ENCODE data around the gene STAT3. TPM values are rescaled to one million over a fixed set of nuclear protein-coding genes. Genes with fewer than 3 reads are reported as not detected.

STAT3 gene
- total and polyA plus RNA-seq, 2 of the 13 experiments (the other 11 are each of a cell fraction or from before 2014, with no cell fraction given), result 61.8 to 62.4 TPM

GRCh38 chr17:42428141-42428944 is 40.1 kb upstream of the STAT3 start (continued):
- no peak for TF ChIP-seq GMEB1 (CRISPR knock-in tag; IDR thresholded peaks at IDR 0.05; ENCODE audit: borderline replicate concordance)
- peak; percentile 70; the same call in 1 of the 2 replicates for TF ChIP-seq ZNF280D (CRISPR knock-in tag; IDR thresholded peaks at IDR 0.05)
- 0 out of 2 replicates have a peak, but pooled peaks have one; percentile 40 for TF ChIP-seq THAP11 (CRISPR knock-in tag; IDR thresholded peaks at IDR 0.05)
- no peak; the same call in 1 of the 2 replicates for TF ChIP-seq NCOR1 (IDR thresholded peaks at IDR 0.05; ENCODE audit: borderline replicate concordance, low read length)
- TF ChIP-seq TEAD3 (CRISPR knock-in tag; optimal IDR thresholded peaks at IDR 0.05; ENCODE audit: borderline replicate concordance), result peak; percentile 94
- 0 out of 2 replicates have a peak, but pooled peaks have one; percentile 9 for TF ChIP-seq KDM4B (CRISPR knock-in tag; IDR thresholded peaks at IDR 0.05)
- TF ChIP-seq ETV5 (CRISPR knock-in tag; IDR thresholded peaks at IDR 0.05; ENCODE audit: borderline replicate concordance), result peak; percentile 47; the same call in 1 of the 2 replicates
- TF ChIP-seq FOXA1 (IDR thresholded peaks at IDR 0.05), result 0 out of 2 replicates have a peak, but pooled peaks have one; percentile 37
- peak; percentile 75 for TF ChIP-seq FOXA1 (CRISPR knock-in tag; IDR thresholded peaks at IDR 0.05)
- no peak for TF ChIP-seq SRY (CRISPR knock-in tag; IDR thresholded peaks at IDR 0.05)
- no peak; the same call in 1 of the 2 replicates for TF ChIP-seq ZNF512B (CRISPR knock-in tag; IDR thresholded peaks at IDR 0.05; ENCODE audit: borderline replicate concordance)
- no peak; the same call in 1 of the 2 replicates for TF ChIP-seq LCORL (IDR thresholded peaks at IDR 0.05)
- peak; percentile 47; the same call in 1 of the 2 replicates for TF ChIP-seq LCORL (CRISPR knock-in tag; IDR thresholded peaks at IDR 0.05)
- TF ChIP-seq SRF (IDR thresholded peaks at IDR 0.05; ENCODE audit: low read depth, low read length), result peak; percentile 91
- no peak for TF ChIP-seq PITX1 (CRISPR knock-in tag; IDR thresholded peaks at IDR 0.05)
- peak; percentile 30 for TF ChIP-seq TBL1XR1 (IDR thresholded peaks at IDR 0.05; ENCODE audit: borderline replicate concordance, low read length, partially characterized antibody)
- TF ChIP-seq SP2 (CRISPR knock-in tag; IDR thresholded peaks at IDR 0.05), result no peak
- TF ChIP-seq FOXM1 (CRISPR knock-in tag; IDR thresholded peaks at IDR 0.05), result no peak
- no peak for TF ChIP-seq ZFP37 (CRISPR knock-in tag; IDR thresholded peaks at IDR 0.05; ENCODE audit: borderline replicate concordance)
- no peak for TF ChIP-seq ZNF230 (CRISPR knock-in tag; IDR thresholded peaks at IDR 0.05)
- no peak for TF ChIP-seq SCMH1 (CRISPR knock-in tag; IDR thresholded peaks at IDR 0.05; ENCODE audit: borderline replicate concordance)
